22Rv1 (cell line): ENCODE results near the gene MCF2L.

Experiments
- H3K27ac ChIP-seq: fragments of 450-650 bp; 2 replicates; pipeline ENCODE4 v1.5.1; 2017
- CTCF ChIP-seq: fragments of 450-650 bp; IDR thresholded peaks from 2 replicates; pipeline ENCODE4 v1.5.1; 2017; ENCODE audit warnings: mild to moderate bottlenecking
- ZFX ChIP-seq: fragments of 450-650 bp; IDR thresholded peaks from 2 replicates; pipeline ENCODE4 v1.6.1; 2017; ENCODE audit warnings: antibody characterized with exemption, borderline replicate concordance

The MCF2L gene

DNA sequence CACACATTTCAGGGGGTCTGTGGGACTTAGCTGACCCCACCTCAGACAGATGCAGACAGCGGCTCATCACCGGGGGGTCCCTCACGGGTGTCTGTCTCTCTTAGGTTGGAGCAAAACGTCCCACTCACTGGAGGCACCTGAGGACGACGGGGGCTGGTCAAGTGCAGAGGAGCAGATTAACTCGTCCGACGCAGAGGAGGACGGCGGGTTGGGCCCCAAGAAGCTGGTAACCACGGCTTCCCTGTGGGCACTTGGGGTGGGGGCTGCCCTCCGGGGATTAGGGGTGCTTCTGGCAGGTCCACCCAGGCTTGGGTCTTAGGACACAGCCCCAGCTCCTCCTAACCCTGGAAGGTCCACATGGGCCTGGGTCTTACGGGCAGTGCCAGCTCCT, 125.4 kb downstream of the MCF2L start:
- TF ChIP-seq ZFX: no peak
- TF ChIP-seq CTCF: no peak
- H3K27ac ChIP-seq: no peak overlapping the region

GRCh38 chr13:113095146-113096051, 126.4 kb downstream of the MCF2L start:
- no peak for TF ChIP-seq CTCF
- no peak for TF ChIP-seq ZFX
- H3K27ac ChIP-seq: no peak overlapping the region

DNA sequence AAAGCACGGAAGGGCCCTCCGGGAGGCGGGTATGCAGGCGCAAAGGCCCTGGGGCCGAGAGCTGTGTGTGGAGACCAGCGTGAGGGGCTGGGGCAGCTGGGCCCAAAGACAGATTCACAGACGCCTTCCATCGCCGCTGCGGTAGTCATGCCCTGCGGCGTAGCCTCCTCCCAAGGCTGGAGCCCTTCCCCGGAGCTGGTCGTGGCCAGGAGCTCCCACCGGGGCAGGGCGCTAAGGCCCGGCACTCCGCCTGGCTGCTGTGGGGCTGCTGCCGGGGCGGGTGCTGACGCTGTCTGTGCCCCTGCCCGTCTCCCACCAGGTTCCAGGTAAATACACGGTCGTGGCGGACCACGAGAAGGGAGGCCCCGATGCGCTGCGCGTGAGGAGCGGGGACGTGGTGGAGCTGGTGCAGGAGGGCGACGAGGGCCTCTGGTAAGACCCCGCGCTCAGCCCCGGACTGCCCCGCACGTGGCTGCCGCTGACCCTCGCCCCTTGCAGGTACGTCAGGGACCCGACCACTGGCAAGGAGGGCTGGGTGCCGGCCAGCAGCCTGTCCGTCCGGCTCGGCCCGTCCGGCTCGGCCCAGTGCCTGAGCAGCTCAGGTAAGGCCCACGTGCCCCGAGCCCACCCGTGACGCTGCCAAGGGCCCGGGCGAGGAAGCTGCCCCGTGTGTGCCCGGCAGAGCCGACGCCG, 127.2 kb downstream of the MCF2L start:
- no peak overlapping the region for H3K27ac ChIP-seq
- no peak for TF ChIP-seq ZFX
- no peak for TF ChIP-seq CTCF

- no peak overlapping the region for H3K27ac ChIP-seq
- TF ChIP-seq CTCF (no peak), ZFX (no peak)
Observed at GRCh38 chr13:113096745-113097305, 127.8 kb downstream of the MCF2L start.

DNA sequence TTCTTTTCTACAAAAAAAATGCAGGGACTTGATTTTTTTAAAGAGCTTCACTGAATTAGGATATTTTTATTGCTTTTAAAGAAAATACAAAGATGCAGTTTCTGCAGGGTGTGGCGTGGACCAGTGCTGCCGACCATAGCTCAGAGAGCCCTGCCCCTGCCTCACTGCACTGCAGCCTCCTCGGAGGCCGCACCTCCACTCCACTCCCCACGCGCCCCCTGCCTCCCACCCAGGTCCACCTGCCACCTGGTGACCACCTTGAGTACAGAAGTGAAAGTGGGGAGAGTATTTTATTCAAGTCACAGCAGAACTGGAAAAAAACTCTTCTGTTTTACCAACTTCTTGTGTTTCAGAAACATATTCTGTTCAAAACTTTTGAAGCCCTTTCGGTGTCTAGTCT, 128.6 kb downstream of the MCF2L start:
- no peak for TF ChIP-seq CTCF
- TF ChIP-seq ZFX: no peak
- no peak overlapping the region for H3K27ac ChIP-seq

GRCh38 chr13:113098162-113098732, 129.2 kb downstream of the MCF2L start:
- H3K27ac ChIP-seq: no peak overlapping the region
- TF ChIP-seq ZFX (no peak), CTCF (no peak)
